Measurements from ENCODE around the gene DIAPH2.

DNA sequence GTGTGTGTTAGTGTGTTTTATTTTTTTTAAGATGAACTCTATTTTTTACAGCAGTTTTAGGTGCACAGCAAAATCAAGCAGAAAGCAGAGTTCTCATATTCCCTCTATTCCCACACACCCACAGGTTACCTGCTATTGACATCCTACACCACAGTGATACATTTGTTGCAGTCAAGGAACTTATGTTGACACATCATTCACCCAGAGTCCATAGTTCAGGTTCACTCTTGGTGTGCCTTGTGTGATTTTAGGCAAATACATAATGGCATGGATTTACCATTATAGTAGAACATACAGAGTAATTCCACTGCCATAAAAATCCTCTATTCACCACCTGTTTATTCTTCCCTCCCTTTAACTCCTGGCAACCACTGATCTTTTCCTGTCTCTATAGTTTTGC is 28.7 kb downstream of the DIAPH2 start:
- TF ChIP-seq ZNF654 (tag by site-specific recombination; IDR thresholded peaks at IDR 0.05; ENCODE audit: low read depth), result no peak
- TF ChIP-seq, protein P1, sequence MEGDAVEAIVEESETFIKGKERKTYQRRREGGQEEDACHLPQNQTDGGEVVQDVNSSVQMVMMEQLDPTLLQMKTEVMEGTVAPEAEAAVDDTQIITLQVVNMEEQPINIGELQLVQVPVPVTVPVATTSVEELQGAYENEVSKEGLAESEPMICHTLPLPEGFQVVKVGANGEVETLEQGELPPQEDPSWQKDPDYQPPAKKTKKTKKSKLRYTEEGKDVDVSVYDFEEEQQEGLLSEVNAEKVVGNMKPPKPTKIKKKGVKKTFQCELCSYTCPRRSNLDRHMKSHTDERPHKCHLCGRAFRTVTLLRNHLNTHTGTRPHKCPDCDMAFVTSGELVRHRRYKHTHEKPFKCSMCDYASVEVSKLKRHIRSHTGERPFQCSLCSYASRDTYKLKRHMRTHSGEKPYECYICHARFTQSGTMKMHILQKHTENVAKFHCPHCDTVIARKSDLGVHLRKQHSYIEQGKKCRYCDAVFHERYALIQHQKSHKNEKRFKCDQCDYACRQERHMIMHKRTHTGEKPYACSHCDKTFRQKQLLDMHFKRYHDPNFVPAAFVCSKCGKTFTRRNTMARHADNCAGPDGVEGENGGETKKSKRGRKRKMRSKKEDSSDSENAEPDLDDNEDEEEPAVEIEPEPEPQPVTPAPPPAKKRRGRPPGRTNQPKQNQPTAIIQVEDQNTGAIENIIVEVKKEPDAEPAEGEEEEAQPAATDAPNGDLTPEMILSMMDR (tag by site-specific recombination; IDR thresholded peaks at IDR 0.05), result no peak
- TF ChIP-seq ZNF239 (tag by site-specific recombination; IDR thresholded peaks at IDR 0.05), result no peak
- TF ChIP-seq, protein P2, sequence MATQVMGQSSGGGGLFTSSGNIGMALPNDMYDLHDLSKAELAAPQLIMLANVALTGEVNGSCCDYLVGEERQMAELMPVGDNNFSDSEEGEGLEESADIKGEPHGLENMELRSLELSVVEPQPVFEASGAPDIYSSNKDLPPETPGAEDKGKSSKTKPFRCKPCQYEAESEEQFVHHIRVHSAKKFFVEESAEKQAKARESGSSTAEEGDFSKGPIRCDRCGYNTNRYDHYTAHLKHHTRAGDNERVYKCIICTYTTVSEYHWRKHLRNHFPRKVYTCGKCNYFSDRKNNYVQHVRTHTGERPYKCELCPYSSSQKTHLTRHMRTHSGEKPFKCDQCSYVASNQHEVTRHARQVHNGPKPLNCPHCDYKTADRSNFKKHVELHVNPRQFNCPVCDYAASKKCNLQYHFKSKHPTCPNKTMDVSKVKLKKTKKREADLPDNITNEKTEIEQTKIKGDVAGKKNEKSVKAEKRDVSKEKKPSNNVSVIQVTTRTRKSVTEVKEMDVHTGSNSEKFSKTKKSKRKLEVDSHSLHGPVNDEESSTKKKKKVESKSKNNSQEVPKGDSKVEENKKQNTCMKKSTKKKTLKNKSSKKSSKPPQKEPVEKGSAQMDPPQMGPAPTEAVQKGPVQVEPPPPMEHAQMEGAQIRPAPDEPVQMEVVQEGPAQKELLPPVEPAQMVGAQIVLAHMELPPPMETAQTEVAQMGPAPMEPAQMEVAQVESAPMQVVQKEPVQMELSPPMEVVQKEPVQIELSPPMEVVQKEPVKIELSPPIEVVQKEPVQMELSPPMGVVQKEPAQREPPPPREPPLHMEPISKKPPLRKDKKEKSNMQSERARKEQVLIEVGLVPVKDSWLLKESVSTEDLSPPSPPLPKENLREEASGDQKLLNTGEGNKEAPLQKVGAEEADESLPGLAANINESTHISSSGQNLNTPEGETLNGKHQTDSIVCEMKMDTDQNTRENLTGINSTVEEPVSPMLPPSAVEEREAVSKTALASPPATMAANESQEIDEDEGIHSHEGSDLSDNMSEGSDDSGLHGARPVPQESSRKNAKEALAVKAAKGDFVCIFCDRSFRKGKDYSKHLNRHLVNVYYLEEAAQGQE (tag by site-specific recombination; IDR thresholded peaks at IDR 0.05), result no peak
- TF ChIP-seq BCL11B (tag by site-specific recombination; IDR thresholded peaks at IDR 0.05; ENCODE audit: low read depth), result no peak
- TF ChIP-seq, protein P3, sequence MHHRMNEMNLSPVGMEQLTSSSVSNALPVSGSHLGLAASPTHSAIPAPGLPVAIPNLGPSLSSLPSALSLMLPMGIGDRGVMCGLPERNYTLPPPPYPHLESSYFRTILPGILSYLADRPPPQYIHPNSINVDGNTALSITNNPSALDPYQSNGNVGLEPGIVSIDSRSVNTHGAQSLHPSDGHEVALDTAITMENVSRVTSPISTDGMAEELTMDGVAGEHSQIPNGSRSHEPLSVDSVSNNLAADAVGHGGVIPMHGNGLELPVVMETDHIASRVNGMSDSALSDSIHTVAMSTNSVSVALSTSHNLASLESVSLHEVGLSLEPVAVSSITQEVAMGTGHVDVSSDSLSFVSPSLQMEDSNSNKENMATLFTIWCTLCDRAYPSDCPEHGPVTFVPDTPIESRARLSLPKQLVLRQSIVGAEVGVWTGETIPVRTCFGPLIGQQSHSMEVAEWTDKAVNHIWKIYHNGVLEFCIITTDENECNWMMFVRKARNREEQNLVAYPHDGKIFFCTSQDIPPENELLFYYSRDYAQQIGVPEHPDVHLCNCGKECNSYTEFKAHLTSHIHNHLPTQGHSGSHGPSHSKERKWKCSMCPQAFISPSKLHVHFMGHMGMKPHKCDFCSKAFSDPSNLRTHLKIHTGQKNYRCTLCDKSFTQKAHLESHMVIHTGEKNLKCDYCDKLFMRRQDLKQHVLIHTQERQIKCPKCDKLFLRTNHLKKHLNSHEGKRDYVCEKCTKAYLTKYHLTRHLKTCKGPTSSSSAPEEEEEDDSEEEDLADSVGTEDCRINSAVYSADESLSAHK (tag by site-specific recombination; IDR thresholded peaks at IDR 0.05), result no peak
- TF ChIP-seq, protein P4, sequence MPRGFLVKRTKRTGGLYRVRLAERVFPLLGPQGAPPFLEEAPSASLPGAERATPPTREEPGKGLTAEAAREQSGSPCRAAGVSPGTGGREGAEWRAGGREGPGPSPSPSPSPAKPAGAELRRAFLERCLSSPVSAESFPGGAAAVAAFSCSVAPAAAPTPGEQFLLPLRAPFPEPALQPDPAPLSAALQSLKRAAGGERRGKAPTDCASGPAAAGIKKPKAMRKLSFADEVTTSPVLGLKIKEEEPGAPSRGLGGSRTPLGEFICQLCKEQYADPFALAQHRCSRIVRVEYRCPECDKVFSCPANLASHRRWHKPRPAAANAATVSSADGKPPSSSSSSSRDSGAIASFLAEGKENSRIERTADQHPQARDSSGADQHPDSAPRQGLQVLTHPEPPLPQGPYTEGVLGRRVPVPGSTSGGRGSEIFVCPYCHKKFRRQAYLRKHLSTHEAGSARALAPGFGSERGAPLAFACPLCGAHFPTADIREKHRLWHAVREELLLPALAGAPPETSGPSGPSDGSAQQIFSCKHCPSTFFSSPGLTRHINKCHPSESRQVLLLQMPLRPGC (tag by site-specific recombination; IDR thresholded peaks at IDR 0.05), result no peak
- TF ChIP-seq ZNF121 (tag by site-specific recombination; IDR thresholded peaks at IDR 0.05), result no peak
- no peak for TF ChIP-seq ZNF555 (tag by site-specific recombination; conservative IDR thresholded peaks at IDR 0.05)
- TF ChIP-seq ZNF138 (tag by site-specific recombination; IDR thresholded peaks at IDR 0.05; ENCODE audit: borderline replicate concordance), result no peak
- no peak for TF ChIP-seq MYNN (tag by site-specific recombination; IDR thresholded peaks at IDR 0.05; ENCODE audit: borderline replicate concordance)

All from HEK293 (cell line).